AG20443 (cell line): Measurements from ENCODE around the gene ADGRL4.
"Not testable (repeated sequence)": the region's sequence is repeated elsewhere in the genome, so short reads cannot be mapped to it uniquely, and the experiment has no call there.

Experiments
- DNase-seq: peaks from one replicate; pipeline ENCODE4 v3.0.0; 2012; ENCODE audit warnings: low spot score, mixed read lengths

Gene ADGRL4

GRCh38 chr1:78916986-78917385 lies 89.5 kb downstream of the ADGRL4 start:
- no peak for DNase-seq

GRCh38 chr1:78913950-78914349 lies 92.6 kb downstream of the ADGRL4 start:
- no peak for DNase-seq

- no peak for DNase-seq
Observed at GRCh38 chr1:78911956-78912880, 94.3 kb downstream of the ADGRL4 start.

- no peak for DNase-seq
Observed at GRCh38 chr1:78902641-78903040, 103.9 kb downstream of the ADGRL4 start.

GRCh38 chr1:78894811-78895210 lies 111.7 kb downstream of the ADGRL4 start:
- no peak for DNase-seq

- DNase-seq: peak; percentile 19
Observed at GRCh38 chr1:78892260-78892840, 114.2 kb downstream of the ADGRL4 start.

- DNase-seq: no peak
Observed at GRCh38 chr1:78887458-78887857, 119.1 kb downstream of the ADGRL4 start.

GRCh38 chr1:78884685-78885452 lies 121.7 kb downstream of the ADGRL4 start:
- peak; percentile 42 for DNase-seq

GRCh38 chr1:78880223-78880622 lies 126.3 kb downstream of the ADGRL4 start:
- DNase-seq: no peak

GRCh38 chr1:78875986-78876385 lies 130.5 kb downstream of the ADGRL4 start:
- not testable (repeated sequence) for DNase-seq

GRCh38 chr1:78872801-78873200 lies 133.7 kb downstream of the ADGRL4 start:
- DNase-seq: peak; percentile 55

- DNase-seq: no peak
Observed at GRCh38 chr1:78871249-78871648, 135.3 kb downstream of the ADGRL4 start.

GRCh38 chr1:78869136-78869535 lies 137.4 kb downstream of the ADGRL4 start:
- no peak for DNase-seq

GRCh38 chr1:78864175-78864574 lies 142.4 kb downstream of the ADGRL4 start:
- no peak for DNase-seq

- no peak for DNase-seq
Observed at GRCh38 chr1:78856096-78856495, 150.4 kb downstream of the ADGRL4 start.

- no peak for DNase-seq
Observed at GRCh38 chr1:78855258-78855657, 151.3 kb downstream of the ADGRL4 start.

- DNase-seq: no peak
Observed at GRCh38 chr1:78854556-78854955, 152.0 kb downstream of the ADGRL4 start.

GRCh38 chr1:78843546-78843945 lies 163.0 kb downstream of the ADGRL4 start:
- DNase-seq: peak; percentile 27

GRCh38 chr1:78843111-78843510 lies 163.4 kb downstream of the ADGRL4 start:
- DNase-seq: no peak

- DNase-seq: peak; percentile 69
Observed at GRCh38 chr1:78840453-78841271, 165.9 kb downstream of the ADGRL4 start.
